ENCODE results near the gene PRDM16.

DNA sequence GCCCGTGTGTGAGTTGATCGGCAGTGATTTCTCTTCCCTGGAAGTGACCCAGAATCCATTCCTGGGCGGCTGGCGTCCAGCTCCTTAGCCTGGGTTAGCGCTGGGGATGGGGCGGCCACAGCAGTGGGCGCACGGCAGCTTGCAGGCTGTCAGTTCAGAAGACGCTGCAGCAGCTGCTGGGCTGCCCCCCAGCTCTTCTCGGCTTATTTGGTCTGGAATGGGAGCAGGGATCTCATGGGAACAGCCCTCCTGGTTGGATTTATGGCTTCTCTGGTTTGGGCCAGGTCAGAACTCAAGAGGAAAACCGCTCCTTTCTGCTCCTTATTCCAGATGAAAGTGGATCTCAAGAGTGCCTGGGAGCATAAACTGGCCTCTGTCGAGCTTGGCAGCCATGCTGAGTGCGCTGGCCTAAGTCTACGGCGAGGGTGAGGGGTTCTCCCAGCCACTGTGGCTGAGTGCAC is 148.2 kb downstream of the PRDM16 start:
- TF ChIP-seq CTCF (IDR thresholded peaks at IDR 0.05; ENCODE audit: low read length) (no peak), EZH2 (IDR thresholded peaks at IDR 0.05; ENCODE audit: borderline replicate concordance, low read length) (no peak)

Data from OCI-LY1 (cell line).